HG03060 (cell line): ENCODE data around the gene PGF.
"Not testable (repeated sequence)": the region's sequence is repeated elsewhere in the genome, so short reads cannot be mapped to it uniquely, and the experiment has no call there.

Source experiments
- ATAC-seq: cut with Tn5 transposase; IDR thresholded peaks from one replicate; pipeline ENCODE4 v1.9.1; 2021; ENCODE audit warnings: low read depth, moderate number of reproducible peaks; ENCODE audit not compliant: unreplicated experiment

Gene PGF

DNA sequence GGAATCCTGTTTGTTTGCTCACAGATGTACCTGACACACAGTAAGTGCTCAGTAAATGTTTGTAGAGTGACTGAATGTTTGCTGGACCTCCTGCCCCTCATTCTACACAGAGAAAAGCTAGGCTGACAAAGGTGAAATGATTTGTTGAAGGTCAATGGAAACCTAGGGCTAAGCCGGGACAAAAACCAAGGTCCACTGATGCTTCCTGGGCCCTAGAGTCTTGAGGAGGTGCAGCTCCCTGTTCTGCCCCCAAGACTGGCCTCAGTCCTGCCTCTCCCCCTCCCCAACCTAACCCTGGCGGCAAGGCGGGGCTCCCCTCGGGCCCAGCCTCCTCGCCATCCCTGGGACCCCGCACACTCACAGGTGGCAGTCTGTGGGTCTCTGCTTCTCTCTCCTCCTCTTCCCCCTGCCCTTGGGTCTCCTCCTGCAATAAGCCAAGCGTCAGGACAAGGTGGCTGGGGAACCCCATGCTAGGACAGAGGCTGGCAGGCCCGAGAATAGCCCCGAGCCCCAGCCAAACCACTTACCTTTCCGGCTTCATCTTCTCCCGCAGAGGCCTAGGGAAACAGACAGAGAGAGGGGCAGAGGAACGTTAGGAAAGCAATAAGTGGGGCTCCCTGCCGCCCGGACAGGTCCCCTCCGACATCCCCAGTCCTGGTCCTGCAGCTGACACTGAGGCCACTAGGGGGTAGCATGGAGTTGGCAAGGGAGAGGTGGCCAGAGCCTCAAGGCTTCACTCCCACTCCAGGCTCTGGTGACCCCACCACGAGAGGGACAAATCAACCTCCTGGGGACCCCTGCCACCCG is 9.3 kb downstream of the PGF start:
- ATAC-seq: no peak

GRCh38 chr14:74945261-74945851 is 10.0 kb downstream of the PGF start:
- ATAC-seq: no peak

GRCh38 chr14:74942608-74943007 is 12.8 kb downstream of the PGF start:
- no peak for ATAC-seq

- ATAC-seq: no peak
Observed at GRCh38 chr14:74942181-74942580, 13.2 kb downstream of the PGF start.

GRCh38 chr14:74941676-74942097 is 13.7 kb downstream of the PGF start:
- ATAC-seq: no peak

DNA sequence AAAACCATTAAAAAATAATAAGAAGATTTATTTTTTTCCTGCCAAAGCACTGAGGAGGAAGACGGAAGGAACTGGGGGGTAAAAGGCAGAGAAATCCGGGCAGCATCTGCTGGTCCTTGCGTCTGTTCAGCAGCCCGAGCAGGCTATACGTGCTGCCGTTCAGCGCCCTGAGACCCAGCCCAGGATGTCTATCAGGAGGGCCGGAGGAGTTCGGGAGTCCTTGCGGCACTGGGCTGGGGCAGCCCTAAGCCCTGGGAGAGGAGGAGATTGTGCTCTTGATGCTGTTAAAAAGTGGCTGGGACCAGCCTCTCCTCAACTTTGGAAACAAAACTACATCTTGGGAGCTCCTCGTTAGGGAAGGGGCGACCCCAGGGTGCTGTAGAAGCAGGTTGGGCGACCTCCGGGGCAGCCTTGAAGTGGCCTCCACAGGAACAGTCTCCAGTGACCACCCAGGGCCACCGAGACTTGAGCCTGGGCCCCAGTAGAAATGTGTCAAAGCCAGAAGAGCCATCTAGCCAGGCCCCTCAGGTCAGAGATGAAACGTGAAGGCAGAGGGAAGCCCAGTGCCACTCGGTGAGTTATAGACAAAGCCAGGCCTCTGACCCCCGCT is 14.3 kb downstream of the PGF start:
- ATAC-seq: no peak

- ATAC-seq: no peak
Observed at GRCh38 chr14:74938531-74939495, 16.6 kb downstream of the PGF start.

DNA sequence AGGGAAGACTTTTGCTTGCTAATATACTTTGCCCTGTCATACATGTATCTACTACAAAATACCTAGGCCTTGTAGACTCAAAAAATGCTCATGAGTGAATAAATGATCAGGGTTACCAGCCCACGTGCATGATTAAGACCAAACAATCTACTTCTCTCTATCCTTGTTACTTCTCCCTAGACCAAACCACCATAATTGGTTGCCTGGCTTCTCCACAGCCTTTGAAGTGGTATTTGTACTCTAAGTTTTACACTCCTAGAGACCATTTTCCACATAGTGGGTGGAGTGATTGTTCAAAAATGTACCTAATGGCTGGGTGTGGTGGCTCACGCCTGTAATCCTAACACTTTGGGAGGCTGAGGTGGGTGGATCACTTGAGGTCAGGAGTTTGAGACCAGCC is 18.2 kb downstream of the PGF start:
- ATAC-seq: no peak

- no peak for ATAC-seq
Observed at GRCh38 chr14:74936731-74937130, 18.7 kb downstream of the PGF start.

DNA sequence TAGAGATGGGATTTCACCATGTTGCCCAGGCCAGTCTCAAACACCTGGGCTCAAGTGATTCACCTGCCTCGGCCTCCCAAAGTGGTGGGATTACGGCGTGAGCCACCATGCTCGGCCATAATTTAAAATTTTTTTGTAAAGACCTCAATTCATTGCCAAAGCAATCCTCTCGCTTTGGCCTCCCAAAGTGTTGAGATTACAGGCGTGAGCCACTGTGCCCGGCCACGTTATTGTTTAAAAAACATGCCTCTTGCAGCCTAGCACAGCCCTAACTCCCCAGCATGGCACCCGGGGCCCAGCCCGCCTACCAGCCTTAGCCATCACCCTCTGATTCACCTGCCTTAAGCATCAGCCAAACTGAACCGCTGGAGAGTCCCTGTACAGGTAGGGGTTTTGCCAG is 19.2 kb downstream of the PGF start:
- ATAC-seq: no peak

GRCh38 chr14:74935360-74935680 is 20.1 kb downstream of the PGF start:
- no peak for ATAC-seq

DNA sequence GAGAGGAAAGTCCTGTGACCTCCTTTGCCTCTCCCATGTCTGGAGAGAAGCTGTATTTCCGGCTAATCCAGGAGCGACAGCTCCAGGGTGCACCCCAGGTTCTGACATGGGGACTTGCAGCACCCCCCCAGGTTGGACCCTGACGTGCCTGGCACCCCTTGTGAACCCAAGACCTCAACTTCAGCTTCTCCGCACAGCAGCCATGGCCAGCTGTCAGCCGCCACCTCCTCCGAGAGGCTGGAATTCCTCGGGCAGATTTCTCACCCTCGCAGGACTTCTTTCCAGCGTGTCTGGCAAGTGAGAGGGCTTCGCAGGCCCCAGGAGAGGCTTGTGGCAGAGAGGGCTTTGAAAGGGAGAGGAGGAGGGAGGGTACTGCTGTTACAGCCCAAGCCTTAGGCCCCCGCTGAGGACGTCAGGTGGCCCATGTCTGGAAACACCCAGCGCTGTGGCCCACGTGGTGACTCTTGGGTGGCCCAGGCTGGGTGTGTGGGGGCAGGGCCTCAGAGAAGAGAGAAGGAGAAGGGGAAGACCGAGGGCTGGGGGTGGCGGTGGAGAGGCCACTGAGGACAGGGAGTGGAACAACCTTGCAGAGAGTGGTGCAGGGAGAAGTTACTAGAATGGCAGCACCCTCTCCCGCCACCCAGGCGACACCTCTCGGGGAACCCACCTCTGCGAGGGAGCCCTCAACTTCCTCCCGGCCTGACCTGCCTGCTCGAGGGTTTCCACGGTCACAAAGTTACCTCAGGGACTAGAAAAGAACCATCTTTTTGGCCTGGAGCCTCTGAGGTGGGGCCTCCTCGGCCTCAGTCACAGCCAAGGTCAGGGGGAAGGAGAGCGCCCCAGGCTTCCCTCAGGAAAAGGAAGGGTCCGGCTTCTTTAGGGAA is 20.7 kb downstream of the PGF start:
- ATAC-seq: no peak

DNA sequence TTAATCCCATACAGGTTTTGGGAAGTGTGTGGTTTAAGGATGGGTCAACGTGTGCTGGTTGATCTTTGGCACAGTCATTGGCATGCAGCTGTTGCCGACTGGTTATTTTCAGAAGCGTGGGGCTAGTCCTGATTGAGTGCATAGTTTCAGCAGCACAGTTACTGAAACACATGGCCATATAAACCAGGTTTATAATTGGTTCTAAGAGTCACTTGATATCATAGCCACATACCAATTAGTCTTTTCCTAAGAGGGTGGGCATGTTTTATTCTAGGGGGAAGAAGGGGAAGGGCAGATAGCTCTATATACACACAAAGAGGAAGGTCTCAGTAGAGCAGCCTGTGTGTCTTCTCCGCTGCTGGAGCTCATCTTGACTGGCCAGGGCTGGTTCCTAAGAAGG is 21.4 kb downstream of the PGF start:
- no peak for ATAC-seq

DNA sequence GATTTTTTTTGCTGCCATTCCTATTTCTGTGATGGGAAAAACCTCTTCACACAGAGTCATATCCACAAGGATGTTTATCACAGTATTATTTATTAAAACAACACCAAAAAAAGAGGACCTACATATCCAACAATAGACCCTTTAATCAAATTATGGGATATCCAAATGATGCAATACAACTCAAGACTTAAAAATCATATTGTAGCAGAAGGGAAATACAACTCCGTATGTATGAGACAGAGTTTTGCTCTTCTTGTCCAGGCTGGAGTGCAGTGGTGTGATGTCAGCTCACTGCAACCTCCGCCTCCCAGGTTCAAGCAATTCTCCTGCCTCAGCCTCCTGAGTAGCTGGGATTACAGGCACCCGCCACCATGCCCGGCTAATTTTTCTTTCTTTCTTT is 22.5 kb downstream of the PGF start:
- not testable (repeated sequence) for ATAC-seq

GRCh38 chr14:74932401-74932901 is 22.9 kb downstream of the PGF start:
- no peak for ATAC-seq

GRCh38 chr14:74931744-74932143 is 23.7 kb downstream of the PGF start:
- not testable (repeated sequence) for ATAC-seq

- no peak for ATAC-seq
Observed at GRCh38 chr14:74929242-74929641, 26.2 kb downstream of the PGF start.

- ATAC-seq: no peak
Observed at GRCh38 chr14:74927225-74927624, 28.2 kb downstream of the PGF start.

DNA sequence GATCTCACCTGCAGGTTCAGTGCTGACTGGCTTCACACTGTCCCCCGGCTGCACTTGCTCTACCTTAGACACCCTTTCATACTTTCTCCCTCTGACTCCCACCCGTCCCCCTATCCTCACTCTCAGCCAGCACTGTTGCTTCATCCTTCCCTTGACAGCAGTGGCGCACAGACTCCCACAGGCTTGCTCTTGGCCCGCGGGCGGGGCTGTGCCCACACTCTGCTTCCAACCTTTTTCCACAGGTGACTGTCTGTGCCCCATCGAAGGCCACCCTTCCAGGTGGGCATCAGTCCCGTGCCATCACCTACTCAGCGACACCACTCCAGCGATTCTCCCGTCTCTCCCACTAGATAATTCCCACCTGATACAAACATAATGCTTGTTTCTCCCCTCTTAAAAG is 31.3 kb downstream of the PGF start:
- ATAC-seq: no peak
